Measurements from ENCODE around the gene GPR37L1.
A peak's percentile ranks its signal among the peaks of the same experiment; 100 is the strongest.
"Not testable (repeated sequence)": the region's sequence is repeated elsewhere in the genome, so short reads cannot be mapped to it uniquely, and the experiment has no call there.

Gene GPR37L1

GRCh38 chr1:202135221-202135721 is 12.6 kb downstream of the GPR37L1 start:
- peak; percentile 51 to 62 for DNase-seq

- DNase-seq, result no peak
Measured at GRCh38 chr1:202140833-202141232, 18.1 kb downstream of the GPR37L1 start.

- not testable (repeated sequence) for DNase-seq
Measured at GRCh38 chr1:202141468-202141867, 18.8 kb downstream of the GPR37L1 start.

GRCh38 chr1:202143011-202143767 is 20.5 kb downstream of the GPR37L1 start:
- no peak for DNase-seq

- peak in 1 of 2 donors; percentile 34 for DNase-seq
Measured at GRCh38 chr1:202143768-202144401, 21.2 kb downstream of the GPR37L1 start.

GRCh38 chr1:202144402-202145067 is 21.8 kb downstream of the GPR37L1 start, which contains the start of gene ARL8A:
Gene ARL8A, minus strand, starts transcription at chr1:202144737. Its CDS starts 165 bp downstream, at chr1:202144572.
- DNase-seq, result peak; percentile 70 to 71

GRCh38 chr1:202145068-202145743 is 22.5 kb downstream of the GPR37L1 start:
- peak in 1 of 2 donors; percentile 44 for DNase-seq

- DNase-seq, result not testable (repeated sequence)
Measured at GRCh38 chr1:202145744-202146140, 23.0 kb downstream of the GPR37L1 start.

GRCh38 chr1:202146279-202146678 is 23.6 kb downstream of the GPR37L1 start:
- DNase-seq, result no peak

- DNase-seq, result no peak
Measured at GRCh38 chr1:202146993-202147392, 24.3 kb downstream of the GPR37L1 start.

- DNase-seq, result no peak
Measured at GRCh38 chr1:202148391-202148790, 25.7 kb downstream of the GPR37L1 start.

- DNase-seq, result no peak
Measured at GRCh38 chr1:202149566-202149965, 26.8 kb downstream of the GPR37L1 start.

- no peak for DNase-seq
Measured at GRCh38 chr1:202150187-202150586, 27.5 kb downstream of the GPR37L1 start.

- DNase-seq, result no peak
Measured at GRCh38 chr1:202150602-202151001, 27.9 kb downstream of the GPR37L1 start.

- no peak for DNase-seq
Measured at GRCh38 chr1:202151045-202151444, 28.3 kb downstream of the GPR37L1 start.

- DNase-seq, result no peak
Measured at GRCh38 chr1:202152399-202152798, 29.7 kb downstream of the GPR37L1 start.

GRCh38 chr1:202153284-202153683 is 30.6 kb downstream of the GPR37L1 start:
- no peak for DNase-seq

GRCh38 chr1:202154148-202154765 is 31.5 kb downstream of the GPR37L1 start:
- no peak for DNase-seq

- DNase-seq, result peak; percentile 62 to 73
Measured at GRCh38 chr1:202154766-202155477, 32.2 kb downstream of the GPR37L1 start.

GRCh38 chr1:202155478-202156021 is 32.8 kb downstream of the GPR37L1 start:
- DNase-seq, result no peak

GRCh38 chr1:202156590-202156989 is 33.9 kb downstream of the GPR37L1 start:
- DNase-seq, result no peak

Measured in CD4-positive, alpha-beta T cell treated with Interleukin-1 beta for 1 hour (primary cell).